Measurements from ENCODE around the gene TNFRSF12A. TPM values are rescaled to one million over a fixed set of nuclear protein-coding genes. Genes with fewer than 3 reads are reported as not detected.

The TNFRSF12A gene
- total RNA-seq, 4 donors from 2014 or later = 11.7 to 60.0 (median 23.6) TPM

GRCh38 chr16:3060339-3061127 is 40.4 kb downstream of the TNFRSF12A start:
- TF ChIP-seq POLR2A (IDR thresholded peaks at IDR 0.05) (no peak), CTCF (IDR thresholded peaks at IDR 0.05) (no peak)
- no peak overlapping the region for H3K4me3 ChIP-seq (ENCODE audit: low read depth, poor library complexity, severe bottlenecking)
- WGBS, 2 donors = 76 to 85% methylated on average over 14 of the region's 14 CpGs
- intact Hi-C loops (cut with DNase I; ENCODE audit: low total_unique reads) = no loop called here
- no peak for DNase-seq (ENCODE audit: low spot score in 2 of 2)

- DNase-seq (ENCODE audit: low spot score in 2 of 2) = no peak
- TF ChIP-seq POLR2A (IDR thresholded peaks at IDR 0.05) = no peak
- TF ChIP-seq CTCF (IDR thresholded peaks at IDR 0.05) = no peak
- WGBS, 2 donors = 91 to 92% methylated on average over 6 of the region's 6 CpGs
- intact Hi-C loops (cut with DNase I; ENCODE audit: low total_unique reads) = no loop called here
- H3K4me3 ChIP-seq (ENCODE audit: low read depth, poor library complexity, severe bottlenecking) = no peak overlapping the region
Measured at GRCh38 chr16:3062553-3062952, 42.4 kb downstream of the TNFRSF12A start.

- no peak overlapping the region for H3K4me3 ChIP-seq (ENCODE audit: low read depth, poor library complexity, severe bottlenecking)
- 96 to 97% methylated on average over 8 of the region's 8 CpGs for WGBS, 2 donors
- DNase-seq (ENCODE audit: low spot score in 2 of 2) = no peak
- intact Hi-C loops (cut with DNase I; ENCODE audit: low total_unique reads) = no loop called here
- TF ChIP-seq POLR2A (IDR thresholded peaks at IDR 0.05) = no peak
- TF ChIP-seq CTCF (IDR thresholded peaks at IDR 0.05) = no peak
Measured at GRCh38 chr16:3063625-3064386, 43.6 kb downstream of the TNFRSF12A start.

GRCh38 chr16:3065069-3065741 is 45.0 kb downstream of the TNFRSF12A start, which contains the start of gene IL32:
Gene IL32 (plus strand): TSS chr16:3065640. CDS start chr16:3065812, 172 bp downstream.
- intact Hi-C loops (cut with DNase I; ENCODE audit: low total_unique reads) = no loop called here
- WGBS, 2 donors = 36 to 45% methylated on average over 13 of the region's 13 CpGs
- no peak for TF ChIP-seq CTCF (IDR thresholded peaks at IDR 0.05)
- TF ChIP-seq POLR2A (IDR thresholded peaks at IDR 0.05) = no peak
- no peak for DNase-seq (ENCODE audit: low spot score in 2 of 2)
- no peak within 1 kb of the TSS for H3K4me3 ChIP-seq (ENCODE audit: low read depth, poor library complexity, severe bottlenecking)

GRCh38 chr16:3065742-3066439 is 45.7 kb downstream of the TNFRSF12A start:
- TF ChIP-seq CTCF (IDR thresholded peaks at IDR 0.05) (no peak), POLR2A (IDR thresholded peaks at IDR 0.05) (no peak)
- DNase-seq (ENCODE audit: low spot score in 2 of 2) = no peak
- intact Hi-C loops (cut with DNase I; ENCODE audit: low total_unique reads) = no loop called here

More at GRCh38 chr16:3065742-3066439, 45.7 kb downstream of the TNFRSF12A start:
- WGBS, 2 donors = 49 to 62% methylated on average over 21 to 26 of the region's 26 CpGs
- H3K4me3 ChIP-seq (ENCODE audit: low read depth, poor library complexity, severe bottlenecking) = no peak overlapping the region
